D341Med (cell line): ENCODE measurements around the gene SPDL1.

ENCODE experiments used
- DNase-seq: peaks from one replicate; pipeline ENCODE4 v3.0.0; 2012; ENCODE audit warnings: low spot score

The SPDL1 gene

GRCh38 chr5:169631360-169631759 is 47.8 kb downstream of the SPDL1 start:
- no peak for DNase-seq

- DNase-seq: no peak
Observed at GRCh38 chr5:169632946-169633345, 49.4 kb downstream of the SPDL1 start.

GRCh38 chr5:169634606-169635005 is 51.0 kb downstream of the SPDL1 start:
- DNase-seq: no peak

- DNase-seq: no peak
Observed at GRCh38 chr5:169635936-169636335, 52.4 kb downstream of the SPDL1 start.

GRCh38 chr5:169636477-169637084 is 53.0 kb downstream of the SPDL1 start:
- DNase-seq: no peak

- no peak for DNase-seq
Observed at GRCh38 chr5:169637085-169637548, 53.5 kb downstream of the SPDL1 start, which contains the start of gene DOCK2. Gene DOCK2, plus strand, starts transcription at chr5:169637275. Its CDS starts 52 bp downstream, at chr5:169637327.

GRCh38 chr5:169637549-169638121 is 54.1 kb downstream of the SPDL1 start:
- no peak for DNase-seq

GRCh38 chr5:169641253-169641652 is 57.7 kb downstream of the SPDL1 start:
- no peak for DNase-seq

- DNase-seq: no peak
Observed at GRCh38 chr5:169646856-169647255, 63.3 kb downstream of the SPDL1 start.

GRCh38 chr5:169647566-169647965 is 64.0 kb downstream of the SPDL1 start:
- no peak for DNase-seq

GRCh38 chr5:169648725-169649310 is 65.2 kb downstream of the SPDL1 start:
- DNase-seq: no peak

GRCh38 chr5:169649486-169649885 is 65.9 kb downstream of the SPDL1 start:
- DNase-seq: no peak

- no peak for DNase-seq
Observed at GRCh38 chr5:169650701-169651331, 67.2 kb downstream of the SPDL1 start.

- no peak for DNase-seq
Observed at GRCh38 chr5:169651526-169651925, 68.0 kb downstream of the SPDL1 start.

GRCh38 chr5:169652057-169652456 is 68.5 kb downstream of the SPDL1 start:
- DNase-seq: no peak

GRCh38 chr5:169653091-169653490 is 69.5 kb downstream of the SPDL1 start:
- DNase-seq: no peak
